ENCODE data around the gene ZBTB11.

- peak; percentile 59 to 75 (median 72) for TF ChIP-seq CTCF (IDR thresholded peaks at IDR 0.05)
- no peak for TF ChIP-seq POLR2A (IDR thresholded peaks at IDR 0.05)
These were observed 18.9 kb upstream of the ZBTB11 start for GRCh38 chr3:101695779-101696372.
